ENCODE results near the gene TMEM174.

Gene TMEM174

GRCh38 chr5:73137563-73138530 is 35.1 kb upstream of the TMEM174 start:
- no peak for TF ChIP-seq POLR2AphosphoS5 (IDR thresholded peaks at IDR 0.05; ENCODE audit: low read depth, low read length)
- TF ChIP-seq TAF1 (IDR thresholded peaks at IDR 0.05; ENCODE audit: borderline replicate concordance, low read depth, low read length), result no peak
- no peak for TF ChIP-seq POLR2A (IDR thresholded peaks at IDR 0.05; ENCODE audit: low read depth, low read length)
- no peak for FAIRE-seq
- no peak for DNase-seq (ENCODE audit: insufficient read length)

GRCh38 chr5:73139485-73139884 is 33.5 kb upstream of the TMEM174 start:
- no peak for TF ChIP-seq POLR2AphosphoS5 (IDR thresholded peaks at IDR 0.05; ENCODE audit: low read depth, low read length)
- TF ChIP-seq TAF1 (IDR thresholded peaks at IDR 0.05; ENCODE audit: borderline replicate concordance, low read depth, low read length), result no peak
- no peak for TF ChIP-seq POLR2A (IDR thresholded peaks at IDR 0.05; ENCODE audit: low read depth, low read length)
- no peak for FAIRE-seq
- DNase-seq (ENCODE audit: insufficient read length), result no peak

- DNase-seq (ENCODE audit: insufficient read length) (no peak), FAIRE-seq (no peak)
- no peak for TF ChIP-seq POLR2AphosphoS5 (IDR thresholded peaks at IDR 0.05; ENCODE audit: low read depth, low read length)
- TF ChIP-seq POLR2A (IDR thresholded peaks at IDR 0.05; ENCODE audit: low read depth, low read length), result no peak
- no peak for TF ChIP-seq TAF1 (IDR thresholded peaks at IDR 0.05; ENCODE audit: borderline replicate concordance, low read depth, low read length)
Observed at GRCh38 chr5:73140801-73141200, 32.2 kb upstream of the TMEM174 start.

- FAIRE-seq (no peak), DNase-seq (ENCODE audit: insufficient read length) (no peak)
- TF ChIP-seq POLR2A (IDR thresholded peaks at IDR 0.05; ENCODE audit: low read depth, low read length), result no peak
- no peak for TF ChIP-seq POLR2AphosphoS5 (IDR thresholded peaks at IDR 0.05; ENCODE audit: low read depth, low read length)
- TF ChIP-seq TAF1 (IDR thresholded peaks at IDR 0.05; ENCODE audit: borderline replicate concordance, low read depth, low read length), result no peak
Observed at GRCh38 chr5:73142035-73142434, 31.0 kb upstream of the TMEM174 start.

GRCh38 chr5:73143716-73144115 is 29.3 kb upstream of the TMEM174 start:
- FAIRE-seq (no peak), DNase-seq (ENCODE audit: insufficient read length) (no peak)
- TF ChIP-seq POLR2A (IDR thresholded peaks at IDR 0.05; ENCODE audit: low read depth, low read length) (no peak), TAF1 (IDR thresholded peaks at IDR 0.05; ENCODE audit: borderline replicate concordance, low read depth, low read length) (no peak), POLR2AphosphoS5 (IDR thresholded peaks at IDR 0.05; ENCODE audit: low read depth, low read length) (no peak)

GRCh38 chr5:73149540-73149939 is 23.5 kb upstream of the TMEM174 start:
- FAIRE-seq (no peak), DNase-seq (ENCODE audit: insufficient read length) (no peak)
- TF ChIP-seq POLR2AphosphoS5 (IDR thresholded peaks at IDR 0.05; ENCODE audit: low read depth, low read length), result no peak
- TF ChIP-seq POLR2A (IDR thresholded peaks at IDR 0.05; ENCODE audit: low read depth, low read length), result no peak
- TF ChIP-seq TAF1 (IDR thresholded peaks at IDR 0.05; ENCODE audit: borderline replicate concordance, low read depth, low read length), result no peak

- TF ChIP-seq POLR2AphosphoS5 (IDR thresholded peaks at IDR 0.05; ENCODE audit: low read depth, low read length) (no peak), TAF1 (IDR thresholded peaks at IDR 0.05; ENCODE audit: borderline replicate concordance, low read depth, low read length) (no peak)
- FAIRE-seq, result no peak
- no peak for DNase-seq (ENCODE audit: insufficient read length)
Observed at GRCh38 chr5:73150876-73151275, 22.1 kb upstream of the TMEM174 start.

- TF ChIP-seq POLR2AphosphoS5 (IDR thresholded peaks at IDR 0.05; ENCODE audit: low read depth, low read length) (no peak), TAF1 (IDR thresholded peaks at IDR 0.05; ENCODE audit: borderline replicate concordance, low read depth, low read length) (no peak), POLR2A (IDR thresholded peaks at IDR 0.05; ENCODE audit: low read depth, low read length) (no peak)
- DNase-seq (ENCODE audit: insufficient read length) (no peak), FAIRE-seq (no peak)
Observed at GRCh38 chr5:73151766-73152410, 21.1 kb upstream of the TMEM174 start.

GRCh38 chr5:73152411-73153388 is 20.3 kb upstream of the TMEM174 start:
- FAIRE-seq (no peak), DNase-seq (ENCODE audit: insufficient read length) (no peak)
- no peak for TF ChIP-seq POLR2AphosphoS5 (IDR thresholded peaks at IDR 0.05; ENCODE audit: low read depth, low read length)
- TF ChIP-seq POLR2A (IDR thresholded peaks at IDR 0.05; ENCODE audit: low read depth, low read length), result no peak
- no peak for TF ChIP-seq TAF1 (IDR thresholded peaks at IDR 0.05; ENCODE audit: borderline replicate concordance, low read depth, low read length)

- TF ChIP-seq POLR2AphosphoS5 (IDR thresholded peaks at IDR 0.05; ENCODE audit: low read depth, low read length) (no peak), POLR2A (IDR thresholded peaks at IDR 0.05; ENCODE audit: low read depth, low read length) (no peak), TAF1 (IDR thresholded peaks at IDR 0.05; ENCODE audit: borderline replicate concordance, low read depth, low read length) (no peak)
- FAIRE-seq, result no peak
- no peak for DNase-seq (ENCODE audit: insufficient read length)
Observed at GRCh38 chr5:73153513-73153912, 19.5 kb upstream of the TMEM174 start.
